Activated CD8-positive, alpha-beta memory T cell treated with anti-CD3 and anti-CD28 coated beads, Interleukin-2, amount 50 U/mL, for 4 hours (primary cell): ENCODE measurements around the gene CACUL1.

Source experiments
- DNase-seq: peaks from one replicate; pipeline ENCODE4 v3.0.0-alpha.2; 2020

Gene CACUL1

GRCh38 chr10:118732245-118733165 is 22.3 kb downstream of the CACUL1 start:
- no peak for DNase-seq

GRCh38 chr10:118730756-118731456 is 23.9 kb downstream of the CACUL1 start:
- no peak for DNase-seq

GRCh38 chr10:118729641-118730258 is 25.0 kb downstream of the CACUL1 start:
- no peak for DNase-seq

GRCh38 chr10:118729200-118729599 is 25.6 kb downstream of the CACUL1 start:
- DNase-seq, result no peak

GRCh38 chr10:118725886-118726500 is 28.8 kb downstream of the CACUL1 start:
- no peak for DNase-seq

- no peak for DNase-seq
Measured at GRCh38 chr10:118723466-118723865, 31.3 kb downstream of the CACUL1 start.

GRCh38 chr10:118721539-118721876 is 33.3 kb downstream of the CACUL1 start:
- DNase-seq, result no peak

GRCh38 chr10:118720685-118721538 is 33.9 kb downstream of the CACUL1 start:
- DNase-seq, result peak; percentile 62

GRCh38 chr10:118714366-118714765 is 40.4 kb downstream of the CACUL1 start:
- DNase-seq, result no peak

- no peak for DNase-seq
Measured at GRCh38 chr10:118712930-118713634, 41.7 kb downstream of the CACUL1 start.

- DNase-seq, result no peak
Measured at GRCh38 chr10:118712080-118712479, 42.7 kb downstream of the CACUL1 start.

- no peak for DNase-seq
Measured at GRCh38 chr10:118710487-118710886, 44.3 kb downstream of the CACUL1 start.

- no peak for DNase-seq
Measured at GRCh38 chr10:118708571-118708970, 46.2 kb downstream of the CACUL1 start.

GRCh38 chr10:118704711-118705110 is 50.1 kb downstream of the CACUL1 start:
- DNase-seq, result no peak

GRCh38 chr10:118701529-118702323 is 53.0 kb downstream of the CACUL1 start:
- no peak for DNase-seq

- peak; percentile 81 for DNase-seq
Measured at GRCh38 chr10:118698421-118698820, 56.3 kb downstream of the CACUL1 start.

GRCh38 chr10:118694848-118695247 is 59.9 kb downstream of the CACUL1 start:
- DNase-seq, result no peak

GRCh38 chr10:118692872-118693271 is 61.9 kb downstream of the CACUL1 start:
- DNase-seq, result no peak

- no peak for DNase-seq
Measured at GRCh38 chr10:118689070-118689858, 65.5 kb downstream of the CACUL1 start.

GRCh38 chr10:118687472-118687871 is 67.3 kb downstream of the CACUL1 start:
- DNase-seq, result no peak
